Right lobe of liver (tissue), 4 donors: Measurements from ENCODE around the gene MGAT4C.

Source experiments
- CTCF ChIP-seq, 4 donors: fragments of 200-600 bp in 3 of 4; fragments of 450-650 bp in 1 of 4; IDR thresholded peaks; one replicate each; pipeline versions ENCODE4 v1.5.1 to v1.8.0; 2016 to 2022; ENCODE audit warnings: antibody characterized with exemption in 4 of 4, mild to moderate bottlenecking in 2 of 4
- POLR2A ChIP-seq: fragments of 450-650 bp; IDR thresholded peaks from one replicate; pipeline ENCODE4 v1.6.1; 2017; ENCODE audit warnings: antibody characterized with exemption, mild to moderate bottlenecking
- donor health status: DM: no; HTN: no; CAD: no.
- donor health status: DM: no; HTN: no; CAD: no.
- donor health status: DM: no; HTN: yes; CAD: no.

GRCh38 chr12:85979641-85980040 is 276.6 kb downstream of the MGAT4C start:
- TF ChIP-seq CTCF (IDR thresholded peaks at IDR 0.05) (no peak), POLR2A (no peak)
